Urinary bladder (tissue), 4 donors: ENCODE data around the gene ALDH1L2. TPM values are rescaled to one million over a fixed set of nuclear protein-coding genes. Genes with fewer than 3 reads are reported as not detected.

ENCODE experiments used
- DNase-seq: peaks from one replicate; pipeline ENCODE4 v3.0.0-alpha.2; 2015; ENCODE audit errors: extremely low spot score
- H3K27ac ChIP-seq: one replicate; pipeline ENCODE4 v1.5.1; 2013; ENCODE audit warnings: low read depth, mild to moderate bottlenecking, moderate library complexity
- H3K36me3 ChIP-seq: one replicate; pipeline ENCODE4 v1.6.1; 2013; ENCODE audit warnings: mild to moderate bottlenecking, moderate library complexity; ENCODE audit not compliant: insufficient read depth
- H3K4me1 ChIP-seq: one replicate; pipeline ENCODE4 v1.6.1; 2013; ENCODE audit warnings: mild to moderate bottlenecking, moderate library complexity; ENCODE audit not compliant: insufficient read depth
- H3K4me3 ChIP-seq: one replicate; pipeline ENCODE4 v1.5.1; 2013; ENCODE audit warnings: low read depth, low read length
- WGBS: extraction: QIAGEN DNeasy Blood & Tissue Kit; methylation state at CpG from one replicate; pipeline ENCODE4 v1.1.7; 2013; 5-methylcytosine and 5-hydroxymethylcytosine counted together
- polyA plus RNA-seq: library from polyadenylated mRNA; stranded (reverse); fragments of 200-250 nt; gene quantifications from one replicate; pipeline ENCODE4 v1.2.3, GENCODE V29; 2013
- total RNA-seq: library from RNA; depleted of rRNA; stranded (reverse); fragments of >200 nt; gene quantifications from one replicate; pipeline ENCODE4 v1.2.3, GENCODE V29; 2014
- donor health status: healthy with polysubstance abuse.
- donor health status: healthy.

The ALDH1L2 gene
- total RNA-seq, result 27.7 TPM
- polyA plus RNA-seq, result 7.8 TPM

DNA sequence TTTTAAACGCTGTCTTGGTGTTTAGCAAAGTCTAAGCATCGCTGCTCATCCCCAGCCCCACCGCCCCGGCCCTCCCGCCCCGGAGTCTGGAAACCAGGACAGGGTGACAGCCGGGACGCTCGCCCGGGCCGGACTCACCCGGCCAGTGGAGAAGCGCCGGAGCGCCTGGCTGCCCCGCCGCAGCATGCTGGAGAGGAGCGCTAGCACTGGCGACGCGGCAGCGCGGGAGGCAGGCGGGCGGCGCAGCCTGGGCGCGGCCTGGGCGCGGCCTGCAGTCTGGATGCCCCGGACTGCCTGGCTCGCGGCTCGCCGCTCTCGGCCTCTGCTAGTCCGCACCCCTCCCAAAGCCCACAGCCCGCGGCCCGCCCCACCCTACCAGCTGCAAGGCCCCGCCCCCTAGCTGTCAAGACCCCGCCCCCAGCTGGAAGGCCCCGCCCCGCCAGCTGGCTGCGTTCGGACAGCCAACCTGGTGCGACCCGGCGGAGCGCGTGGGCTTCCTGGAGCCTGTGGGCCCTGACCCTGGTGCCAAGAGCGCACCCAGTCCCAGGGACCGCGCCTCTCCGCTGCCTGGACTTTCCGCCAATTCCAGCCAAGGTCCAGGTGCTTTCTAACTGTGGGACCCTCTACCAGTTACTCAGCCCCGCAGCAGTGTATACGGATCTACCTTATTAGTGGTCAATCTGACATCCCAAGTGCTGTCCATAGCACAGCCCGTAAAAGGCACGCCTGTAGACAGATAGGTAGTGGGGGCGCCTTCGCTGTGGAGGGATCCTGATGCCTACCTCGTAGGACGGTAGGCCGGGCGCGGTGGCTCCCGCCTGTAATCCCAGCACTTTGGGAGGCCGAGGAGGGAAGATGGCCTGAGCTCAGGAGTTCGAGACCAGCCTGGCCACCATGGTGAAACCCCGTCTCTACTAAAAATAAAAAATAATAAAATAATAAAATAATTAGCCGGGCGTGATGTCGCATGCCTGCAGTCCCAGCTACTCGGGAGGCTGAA is at the start of gene ALDH1L2:
Gene ALDH1L2 (minus strand): TSS at position 208 of the 1,000 bp plus-strand sequence. CDS start 22 bp downstream, at position 186.
- Histone ChIP-seq H3K36me3 (no peaks in the 10 kb centered on the region), H3K27ac (no peak within 1 kb of the TSS), H3K4me3 (peak within 1 kb of the TSS; percentile 41), H3K4me1 (peaks cover 1% of the 10 kb centered on the region)
- no peak for DNase-seq
- 22% methylated on average over 75 of the region's 75 CpGs for WGBS

DNA sequence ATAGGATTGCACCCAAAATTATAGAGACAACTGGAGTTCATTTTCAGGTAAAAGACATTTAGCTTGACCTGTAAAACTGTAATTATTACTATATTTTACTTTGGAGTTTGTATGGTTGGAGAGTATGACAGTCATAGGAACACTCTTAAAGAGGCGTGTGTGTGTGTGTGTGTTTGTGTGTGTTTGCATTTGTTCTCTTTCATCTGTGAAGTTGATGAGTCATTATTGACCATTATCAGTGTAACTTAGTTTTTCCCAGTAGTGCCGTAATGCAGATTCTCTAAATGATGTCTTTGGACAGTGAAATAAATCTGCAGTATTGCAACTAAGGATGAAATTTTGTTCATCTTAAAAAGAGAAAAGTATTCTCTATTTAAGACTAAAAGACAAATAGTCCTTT is 36.3 kb upstream of the ALDH1L2 start:
- Histone ChIP-seq H3K4me3 (no peak overlapping the region), H3K27ac (no peak overlapping the region), H3K36me3 (no peaks in the 10 kb centered on the region), H3K4me1 (no peaks in the 10 kb centered on the region)
- no peak for DNase-seq
- WGBS, result 86% methylated on average over 2 of the region's 2 CpGs

DNA sequence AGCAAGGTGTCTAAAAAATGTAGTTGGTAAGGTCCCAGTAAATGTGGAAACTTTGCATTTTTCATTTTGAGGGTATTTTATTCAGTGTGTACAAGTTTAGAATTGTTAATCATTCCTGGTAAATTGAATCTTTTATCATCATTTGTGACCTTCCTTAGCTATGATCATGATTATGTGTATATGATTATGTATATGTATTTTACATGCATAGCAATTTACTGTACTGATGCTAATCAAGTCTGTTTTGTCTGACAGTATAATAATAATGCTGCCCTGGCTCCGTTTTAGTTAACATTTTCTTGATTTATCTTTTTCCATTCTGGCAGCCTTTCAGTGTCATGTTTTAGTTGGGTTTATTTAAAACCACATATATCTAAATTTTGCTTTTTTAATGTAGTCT is 32.7 kb upstream of the ALDH1L2 start:
- no peaks in the 10 kb centered on the region for H3K36me3 ChIP-seq
- no peak overlapping the region for H3K27ac ChIP-seq
- no peak overlapping the region for H3K4me3 ChIP-seq
- H3K4me1 ChIP-seq, result no peaks in the 10 kb centered on the region
- DNase-seq, result no peak
- 86% methylated on average over 1 of the region's 1 CpG for WGBS

- no peak overlapping the region for H3K4me3 ChIP-seq
- H3K36me3 ChIP-seq, result no peaks in the 10 kb centered on the region
- no peak overlapping the region for H3K27ac ChIP-seq
- DNase-seq, result no peak
- 70% methylated on average over 3 of the region's 3 CpGs for WGBS
- no peaks in the 10 kb centered on the region for H3K4me1 ChIP-seq
Measured at GRCh38 chr12:105113094-105113493, 28.8 kb upstream of the ALDH1L2 start.

DNA sequence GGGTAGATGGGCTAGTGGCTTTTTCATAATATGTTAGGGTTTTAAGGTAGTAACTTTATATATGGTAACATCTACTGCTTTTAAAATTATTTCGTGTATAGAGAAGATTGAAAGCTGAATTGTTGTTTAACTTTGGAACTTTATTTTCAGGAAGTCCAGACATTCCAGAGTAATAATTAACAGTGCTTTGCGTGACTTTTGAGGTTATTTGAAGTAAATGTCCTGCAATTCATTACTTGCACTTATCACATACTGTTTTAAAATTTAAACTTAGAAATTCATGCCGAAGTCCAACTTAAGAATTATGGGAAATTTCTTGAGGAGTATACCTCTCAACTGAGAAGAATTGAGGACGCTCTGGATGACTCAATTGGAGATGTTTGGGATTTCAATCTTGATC is 26.6 kb upstream of the ALDH1L2 start:
- Histone ChIP-seq H3K36me3 (no peaks in the 10 kb centered on the region), H3K27ac (no peak overlapping the region), H3K4me3 (no peak overlapping the region), H3K4me1 (no peaks in the 10 kb centered on the region)
- no peak for DNase-seq
- WGBS, result 76% methylated on average over 4 of the region's 4 CpGs

- WGBS, result 59% methylated on average over 13 of the region's 13 CpGs
- Histone ChIP-seq H3K36me3 (no peaks in the 10 kb centered on the region), H3K4me3 (no peak overlapping the region), H3K4me1 (no peaks in the 10 kb centered on the region), H3K27ac (no peak overlapping the region)
- no peak for DNase-seq
Measured at GRCh38 chr12:105109465-105110212, 25.4 kb upstream of the ALDH1L2 start.

- peak within 1 kb of the TSS; percentile 81 for H3K4me3 ChIP-seq
- peak; percentile 66 for DNase-seq
- WGBS, result under 1% methylated on average over 85 of the region's 85 CpGs
Measured at GRCh38 chr12:105107494-105108371, 23.5 kb upstream of the ALDH1L2 start, which contains the start of gene WASHC4. Gene WASHC4 (plus strand): TSS chr12:105107731. CDS start chr12:105107801, 70 bp downstream.

DNA sequence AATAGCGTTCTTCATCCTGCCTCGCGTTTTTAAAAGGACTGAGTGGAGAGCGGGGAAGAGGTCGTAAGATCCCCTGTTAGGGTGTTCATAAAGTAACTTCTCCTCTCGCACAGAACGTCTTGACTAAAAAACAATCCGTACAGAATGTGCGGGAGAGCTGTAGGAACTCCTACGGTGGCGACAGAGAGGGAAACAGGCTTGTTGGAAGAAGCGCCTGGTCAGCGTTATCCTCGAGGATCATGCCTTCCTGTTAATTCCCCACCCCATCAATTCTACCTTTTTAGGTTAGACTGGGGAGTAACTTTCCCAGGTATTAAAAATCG is 22.9 kb upstream of the ALDH1L2 start:
- H3K4me1 ChIP-seq, result no peaks in the 10 kb centered on the region
- peak overlapping the region; percentile 38 for H3K4me3 ChIP-seq
- under 1% methylated on average over 15 of the region's 15 CpGs for WGBS
- DNase-seq, result peak; percentile 52
- no peak overlapping the region for H3K27ac ChIP-seq
- no peaks in the 10 kb centered on the region for H3K36me3 ChIP-seq

More at GRCh38 chr12:105107494-105108371, 23.5 kb upstream of the ALDH1L2 start, which contains the start of gene WASHC4:
- peak within 1 kb of the TSS; percentile 97 for H3K27ac ChIP-seq
- no peaks in the 10 kb centered on the region for H3K36me3 ChIP-seq
- no peaks in the 10 kb centered on the region for H3K4me1 ChIP-seq

DNA sequence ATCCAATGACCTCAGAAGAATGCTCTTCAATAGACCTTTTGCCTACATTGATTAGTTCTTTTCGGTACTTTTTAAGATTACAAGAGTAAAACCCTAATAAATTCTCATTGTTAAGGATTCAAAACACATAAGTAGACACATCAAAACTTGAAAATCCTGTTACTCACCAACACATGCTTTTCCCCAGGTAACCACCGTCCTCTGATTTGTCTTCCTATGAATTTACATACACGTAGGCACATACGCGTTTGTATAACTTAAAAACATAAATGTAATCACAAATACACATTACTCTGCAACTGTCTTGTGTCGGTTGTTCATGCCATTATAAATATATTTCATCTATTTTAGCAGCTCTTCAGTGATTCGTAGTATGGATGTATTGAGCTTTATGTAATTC is 22.4 kb upstream of the ALDH1L2 start:
- no peaks in the 10 kb centered on the region for H3K4me1 ChIP-seq
- no peaks in the 10 kb centered on the region for H3K36me3 ChIP-seq
- no peak for DNase-seq
- H3K4me3 ChIP-seq, result no peak overlapping the region
- H3K27ac ChIP-seq, result no peak overlapping the region
- 48% methylated on average over 7 of the region's 7 CpGs for WGBS

- 89% methylated on average over 1 of the region's 1 CpG for WGBS
- no peaks in the 10 kb centered on the region for H3K36me3 ChIP-seq
- no peaks in the 10 kb centered on the region for H3K4me1 ChIP-seq
- no peak overlapping the region for H3K4me3 ChIP-seq
- no peak overlapping the region for H3K27ac ChIP-seq
- DNase-seq, result no peak
Measured at GRCh38 chr12:105104762-105105161, 20.5 kb upstream of the ALDH1L2 start.

- no peak for DNase-seq
- Histone ChIP-seq H3K4me1 (no peaks in the 10 kb centered on the region), H3K4me3 (no peak overlapping the region), H3K36me3 (no peaks in the 10 kb centered on the region), H3K27ac (no peak overlapping the region)
Measured at GRCh38 chr12:105102673-105103072, 18.4 kb upstream of the ALDH1L2 start.

DNA sequence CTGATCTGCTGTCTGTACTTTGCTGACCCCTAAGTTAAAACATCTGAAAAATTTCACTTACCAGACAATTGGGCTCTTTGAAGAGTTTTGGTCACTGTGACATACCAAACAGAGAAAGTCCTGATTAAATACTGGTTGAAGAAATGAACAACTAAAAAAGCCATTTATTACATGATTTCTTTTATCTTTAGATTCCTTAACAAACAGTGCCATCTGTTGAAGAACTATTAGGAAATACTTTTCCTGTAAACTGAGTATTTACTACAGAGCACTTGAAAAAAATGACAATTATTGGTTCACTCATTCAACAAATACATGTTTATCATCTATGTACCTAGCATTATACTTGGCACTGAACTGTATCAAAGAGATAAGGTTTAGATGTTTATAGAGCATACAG is 16.7 kb upstream of the ALDH1L2 start:
- no peak for DNase-seq
- Histone ChIP-seq H3K4me1 (no peaks in the 10 kb centered on the region), H3K4me3 (no peak overlapping the region), H3K27ac (no peak overlapping the region), H3K36me3 (no peaks in the 10 kb centered on the region)
